GM19025 (cell line): Measurements from ENCODE around the gene TRIM75.
"Not testable (repeated sequence)": the region's sequence is repeated elsewhere in the genome, so short reads cannot be mapped to it uniquely, and the experiment has no call there.

ENCODE experiments used
- ATAC-seq: cut with Tn5 transposase; IDR thresholded peaks from one replicate; pipeline ENCODE4 v1.9.1; 2021; ENCODE audit warnings: mild to moderate bottlenecking, low read depth, moderate library complexity; ENCODE audit not compliant: unreplicated experiment

The TRIM75 gene

DNA sequence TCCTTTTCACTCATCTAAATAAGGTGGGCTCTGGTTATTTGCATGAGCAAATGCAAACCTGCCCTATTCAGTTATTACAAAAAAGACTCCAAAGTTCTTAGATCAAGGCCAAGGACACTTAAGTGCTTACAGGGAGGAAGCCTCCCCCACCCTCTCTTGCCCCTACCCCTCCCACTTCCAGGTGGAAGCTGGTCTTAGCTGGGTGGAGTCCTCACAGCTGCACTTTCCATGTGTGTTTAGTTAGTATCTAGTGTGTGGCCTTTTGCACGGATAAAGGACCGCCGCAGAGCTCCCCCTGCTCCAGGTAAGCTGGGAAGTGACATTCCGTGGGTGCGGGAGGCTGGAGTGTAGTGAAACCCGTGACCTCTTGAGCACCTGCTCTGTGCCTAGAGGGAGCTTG lies at the start of gene TRIM75:
Gene TRIM75, plus strand, starts transcription at position 222 of the 400 bp plus-strand sequence. CDS start 5,282 bp downstream, outside the sequence.
- no peak for ATAC-seq

- no peak for ATAC-seq
Measured at GRCh38 chr4:165005352-165005925, 48.2 kb upstream of the TRIM75 start.

GRCh38 chr4:165006456-165006855 lies 47.2 kb upstream of the TRIM75 start:
- ATAC-seq, result no peak

DNA sequence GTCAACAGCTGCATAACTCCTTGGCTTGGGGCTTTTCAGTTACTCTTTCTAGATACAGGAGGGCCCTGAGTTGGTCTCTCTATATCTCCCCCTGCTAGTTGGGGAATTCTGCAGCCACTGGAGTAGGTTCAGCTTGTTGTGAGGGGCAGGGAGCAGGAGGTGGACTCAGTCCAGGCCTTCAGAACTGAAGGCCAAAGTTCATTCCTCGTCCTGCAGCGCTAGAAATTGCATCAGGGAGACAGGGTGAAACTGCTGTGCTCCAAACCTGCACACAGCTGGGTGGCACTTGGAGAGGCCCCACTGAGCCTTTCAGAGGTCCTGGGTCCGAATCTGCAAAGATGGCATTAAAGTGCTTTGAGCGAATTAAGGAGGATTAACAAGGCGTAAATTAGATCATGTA lies 46.8 kb upstream of the TRIM75 start:
- no peak for ATAC-seq

DNA sequence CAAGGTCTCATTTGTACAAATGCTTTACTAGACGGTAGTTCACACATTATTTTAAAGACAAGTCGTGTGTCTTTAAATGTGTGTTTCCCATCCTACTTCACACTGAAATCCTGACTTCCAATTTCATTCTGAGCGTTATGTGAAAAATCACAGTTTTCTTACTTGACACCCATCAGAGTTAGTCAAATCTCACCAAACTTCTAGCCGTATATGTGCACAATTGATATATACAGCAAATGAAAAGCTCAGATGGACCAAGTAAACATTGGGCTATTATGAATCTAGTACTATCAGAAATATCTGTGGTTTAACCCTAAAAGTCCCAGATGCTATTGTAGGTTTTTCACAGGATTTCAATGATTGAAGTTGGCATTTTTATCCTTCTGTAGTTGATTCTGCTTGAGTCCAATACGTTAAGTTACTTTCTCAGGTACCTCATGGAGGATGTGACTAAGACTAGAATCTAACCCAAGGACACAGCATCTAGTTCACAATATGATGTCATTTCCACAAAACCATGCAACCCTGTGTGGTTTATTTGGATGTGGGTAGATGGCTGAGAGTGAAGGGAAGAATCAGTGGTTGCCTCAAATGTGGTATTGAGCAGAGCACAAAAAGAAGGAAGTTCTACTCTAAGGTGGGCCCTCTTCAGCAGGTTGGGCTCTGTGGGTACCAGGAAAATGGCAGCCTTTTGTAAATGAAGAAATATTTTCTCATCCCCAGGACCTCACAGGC lies 44.0 kb upstream of the TRIM75 start:
- peak; percentile 54 for ATAC-seq

DNA sequence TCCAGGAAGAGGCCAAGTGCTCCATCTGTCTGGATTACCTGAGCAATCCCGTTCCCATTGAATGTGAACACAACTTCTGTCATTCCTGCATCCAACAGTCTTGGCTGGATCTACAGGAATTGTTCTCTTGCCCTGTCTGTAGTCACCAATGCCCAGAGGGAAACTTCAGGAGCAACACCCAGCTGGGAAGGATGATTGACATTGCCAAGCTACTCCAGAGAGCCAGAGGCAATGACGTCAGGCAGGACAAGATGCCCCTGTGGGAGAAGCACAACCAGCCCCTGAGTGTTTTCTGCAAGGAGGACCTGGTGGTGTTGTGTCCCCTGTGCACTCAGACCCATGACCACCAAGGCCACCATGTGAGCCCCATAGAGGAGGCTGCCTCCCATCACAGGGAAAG lies 43.2 kb upstream of the TRIM75 start:
- no peak for ATAC-seq

- no peak for ATAC-seq
Measured at GRCh38 chr4:165010991-165011390, 42.7 kb upstream of the TRIM75 start.

DNA sequence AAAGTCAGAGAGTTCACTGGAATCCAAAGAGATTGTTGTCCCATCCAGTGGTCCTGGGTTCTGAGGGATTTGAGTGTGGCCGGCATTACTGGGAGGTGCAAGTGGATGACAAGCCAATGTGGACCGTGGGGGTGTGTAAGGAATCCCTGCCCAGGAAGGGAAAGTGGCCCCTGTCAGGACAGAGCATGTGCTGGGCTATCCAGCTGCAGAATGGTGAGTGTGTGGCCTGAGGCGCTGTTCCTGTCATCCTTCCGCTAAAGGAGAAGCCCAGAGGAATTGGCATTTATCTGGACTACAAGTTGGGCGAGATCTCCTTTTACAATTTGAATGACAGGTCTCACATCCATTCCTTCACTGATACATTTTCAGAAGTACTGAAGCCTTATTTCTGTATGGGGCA lies 42.3 kb upstream of the TRIM75 start:
- no peak for ATAC-seq

- ATAC-seq, result no peak
Measured at GRCh38 chr4:165013691-165014090, 40.0 kb upstream of the TRIM75 start.

DNA sequence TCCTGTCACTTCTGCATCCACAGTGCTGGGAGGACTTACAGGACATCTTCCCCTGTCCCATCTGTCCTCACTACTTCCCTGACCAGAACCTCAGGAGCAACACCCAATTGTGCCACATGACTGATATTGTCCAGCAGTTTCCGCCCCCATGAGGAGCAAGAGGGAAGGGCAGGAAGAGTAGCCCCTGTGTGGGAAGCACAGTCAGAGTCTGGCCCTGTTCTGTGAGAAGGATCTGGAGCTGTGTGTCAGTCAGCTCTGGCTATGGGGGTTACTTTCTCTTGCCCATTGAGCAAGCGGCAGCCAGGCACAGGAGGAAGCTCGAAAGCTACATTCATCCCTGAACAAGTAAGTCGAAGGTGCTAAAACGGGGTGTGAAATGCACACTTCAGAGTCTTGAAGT lies 36.7 kb upstream of the TRIM75 start:
- peak; percentile 55 for ATAC-seq

DNA sequence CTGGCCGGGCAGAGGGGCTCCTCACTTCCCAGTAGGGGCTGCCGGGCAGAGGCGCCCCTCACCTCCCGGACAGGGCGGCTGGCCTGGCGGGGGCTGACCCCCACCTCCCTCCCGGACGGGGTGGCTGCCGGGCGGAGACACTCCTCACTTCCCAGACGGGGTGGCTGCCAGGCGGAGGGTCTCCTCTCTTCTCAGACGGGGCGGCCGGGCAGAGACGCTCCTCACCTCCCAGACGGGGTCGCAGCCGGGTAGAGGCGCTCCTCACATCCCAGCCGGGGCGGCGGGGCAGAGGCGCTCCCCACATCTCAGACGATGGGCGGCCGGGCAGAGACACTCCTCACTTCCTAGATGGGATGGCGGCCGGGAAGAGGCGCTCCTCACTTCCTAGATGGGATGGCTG lies 33.7 kb upstream of the TRIM75 start:
- not testable (repeated sequence) for ATAC-seq

DNA sequence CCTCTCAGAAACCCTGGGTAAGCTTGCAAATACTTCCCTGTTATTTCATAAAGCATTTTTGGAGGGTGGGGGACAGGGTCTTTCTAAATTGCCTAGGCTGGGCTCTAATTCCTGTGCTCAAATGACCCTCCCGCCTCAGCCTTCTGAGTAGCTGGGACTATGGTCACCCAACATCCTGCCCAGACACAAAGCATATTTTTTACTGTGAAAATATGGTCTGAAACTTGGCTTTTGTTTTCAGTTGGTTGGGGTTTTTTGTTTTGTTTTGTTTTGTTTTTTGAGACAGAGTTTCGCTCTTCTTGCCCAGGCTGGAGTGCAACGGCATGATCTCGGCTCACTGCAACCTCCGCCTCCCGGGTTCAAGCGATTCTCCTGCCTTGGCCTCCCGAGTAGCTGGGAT lies 27.9 kb upstream of the TRIM75 start:
- not testable (repeated sequence) for ATAC-seq

DNA sequence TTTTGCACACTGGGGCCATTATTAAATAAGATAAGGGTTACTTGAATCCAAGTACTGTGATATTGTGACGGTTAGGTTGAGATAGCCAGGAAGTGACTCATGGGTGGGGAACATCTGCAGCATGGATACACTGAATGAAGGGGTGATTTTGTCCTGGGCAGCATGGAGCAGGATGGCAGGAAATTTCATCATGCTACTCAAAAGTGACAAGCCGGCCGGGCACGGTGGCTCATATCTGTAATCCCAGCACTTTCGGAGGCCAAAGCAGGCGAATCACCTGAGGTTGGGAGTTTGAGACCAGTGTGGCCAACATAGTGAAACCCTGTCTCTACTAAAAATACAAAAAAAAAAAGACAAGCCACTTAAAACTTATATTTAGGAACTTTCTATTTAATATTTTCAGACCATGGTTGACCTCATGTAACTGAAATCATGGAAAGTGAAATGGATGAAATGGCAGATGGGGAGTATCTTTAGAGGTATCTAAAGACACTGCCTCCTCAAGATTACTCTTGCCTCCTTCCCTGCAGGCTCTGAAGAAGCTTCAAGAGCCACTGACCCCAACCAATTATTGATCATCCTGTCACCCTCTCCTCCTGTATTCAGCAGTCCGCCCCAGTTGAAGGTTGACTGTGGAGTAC lies 25.8 kb upstream of the TRIM75 start:
- no peak for ATAC-seq

- no peak for ATAC-seq
Measured at GRCh38 chr4:165031436-165032211, 22.0 kb upstream of the TRIM75 start, which contains the start of gene TRIM60. Gene TRIM60 (plus strand): TSS chr4:165031999. CDS start chr4:165040073, 8,074 bp downstream.

DNA sequence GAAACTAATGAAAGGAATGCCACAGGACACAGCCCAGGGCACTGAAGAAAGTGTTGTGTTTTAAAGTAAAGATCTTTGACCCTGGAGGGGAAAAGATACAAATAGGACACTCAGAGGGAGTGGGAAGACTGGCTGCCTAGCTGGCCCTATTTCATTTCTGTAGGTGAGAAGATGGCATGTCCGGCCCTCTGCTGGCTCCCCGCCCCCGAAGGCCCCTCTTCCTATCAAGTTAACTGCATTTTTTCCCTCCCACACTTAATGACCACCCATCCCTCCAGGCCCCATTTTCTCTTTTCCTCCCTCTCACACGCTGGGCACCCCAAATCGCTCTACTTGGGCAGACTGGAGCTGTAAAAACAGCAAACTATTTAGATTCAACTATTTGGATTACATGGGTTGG lies 5.5 kb upstream of the TRIM75 start:
- no peak for ATAC-seq

DNA sequence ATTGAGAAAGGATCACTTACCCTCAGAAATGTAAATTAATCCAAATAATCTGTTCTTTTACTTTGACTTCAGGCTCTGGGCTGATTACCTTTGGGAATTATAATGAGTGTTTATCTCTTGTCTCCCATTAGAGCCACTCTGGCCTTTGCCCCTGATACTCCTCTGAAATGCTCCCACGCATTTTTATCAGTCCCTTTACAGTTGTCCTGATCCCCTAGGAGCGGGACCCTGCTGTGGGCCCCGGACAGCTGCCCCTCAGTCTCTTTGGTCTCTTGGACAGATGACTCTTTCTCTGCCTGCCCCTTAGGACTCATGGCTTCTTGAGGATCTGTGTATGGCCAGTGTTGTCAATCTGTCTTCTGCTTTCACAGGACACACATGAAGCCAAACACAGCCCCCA lies 1.0 kb upstream of the TRIM75 start:
- ATAC-seq, result no peak

GRCh38 chr4:165055601-165056000 lies 1.9 kb downstream of the TRIM75 start:
- ATAC-seq, result no peak

GRCh38 chr4:165058666-165059065 lies 5.0 kb downstream of the TRIM75 start:
- no peak for ATAC-seq

DNA sequence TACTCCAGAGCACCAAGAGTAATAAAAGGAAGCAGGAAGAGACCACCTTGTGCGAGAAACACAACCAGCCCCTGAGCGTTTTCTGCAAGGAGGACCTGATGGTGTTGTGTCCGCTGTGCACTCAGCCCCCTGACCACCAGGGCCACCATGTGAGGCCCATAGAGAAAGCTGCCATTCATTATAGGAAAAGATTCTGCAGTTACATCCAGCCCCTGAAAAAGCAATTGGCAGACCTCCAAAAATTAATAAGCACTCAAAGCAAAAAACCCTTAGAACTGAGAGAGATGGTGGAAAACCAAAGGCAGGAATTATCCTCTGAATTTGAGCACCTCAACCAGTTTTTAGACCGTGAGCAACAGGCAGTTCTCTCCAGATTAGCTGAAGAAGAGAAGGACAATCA lies 5.7 kb downstream of the TRIM75 start:
- no peak for ATAC-seq

GRCh38 chr4:165060938-165061337 lies 7.3 kb downstream of the TRIM75 start:
- ATAC-seq, result no peak

DNA sequence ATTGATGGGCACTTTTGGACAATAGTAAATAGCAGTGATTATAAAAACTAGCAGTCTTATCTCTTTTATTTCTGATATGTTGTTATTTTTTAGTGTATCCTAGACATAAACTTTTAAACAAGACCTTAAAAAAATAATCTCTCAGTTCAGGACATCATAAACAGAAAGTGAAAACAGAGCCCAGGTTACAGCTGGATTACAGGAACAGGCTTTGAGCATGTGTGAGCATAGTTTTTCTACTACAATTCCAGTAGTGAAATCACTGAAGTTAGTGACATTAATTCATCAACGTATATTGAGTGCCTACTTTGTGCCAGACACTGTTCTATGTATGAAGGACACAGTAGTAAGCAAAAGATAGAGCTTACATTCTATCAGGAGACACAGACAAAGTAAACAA lies 16.9 kb downstream of the TRIM75 start:
- ATAC-seq, result no peak
